Activated gamma-delta T cell treated with Interleukin-2 at 50 U/mL for 16 hours (primary cell): ENCODE results near the gene ZFYVE28.

Experiments
- DNase-seq: peaks from one replicate; pipeline ENCODE4 v3.0.0-alpha.2; 2020

ZFYVE28 gene

GRCh38 chr4:2427383-2428334, 9.2 kb upstream of the ZFYVE28 start:
- DNase-seq = no peak

DNA sequence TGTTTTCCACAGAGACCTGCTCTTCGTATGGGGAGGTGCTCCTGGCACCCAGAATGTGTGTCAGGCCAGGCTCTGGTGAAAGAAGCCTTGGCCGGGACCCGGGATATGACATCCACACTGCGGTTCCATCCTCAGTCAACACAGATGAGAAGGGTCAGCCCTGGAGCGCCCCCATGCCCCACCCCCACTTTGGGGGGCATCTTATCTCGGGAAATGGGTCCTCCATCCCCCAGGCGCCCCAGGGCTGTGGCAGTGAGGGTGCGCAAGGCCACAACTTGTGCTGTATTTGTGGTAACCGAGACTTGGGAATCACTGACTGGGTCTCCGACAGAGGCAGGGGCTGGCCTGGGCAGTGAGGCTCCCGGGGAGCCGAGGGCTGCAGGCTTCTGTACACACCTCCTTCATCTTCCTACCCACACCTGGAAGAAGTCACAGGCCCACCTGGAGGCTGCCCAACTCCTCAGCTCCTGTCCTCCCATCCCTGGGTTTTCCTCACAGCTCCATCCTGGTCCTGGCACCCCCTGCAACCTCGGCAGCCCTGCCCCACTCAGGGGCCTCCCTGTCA, 8.3 kb upstream of the ZFYVE28 start:
- DNase-seq = no peak

DNA sequence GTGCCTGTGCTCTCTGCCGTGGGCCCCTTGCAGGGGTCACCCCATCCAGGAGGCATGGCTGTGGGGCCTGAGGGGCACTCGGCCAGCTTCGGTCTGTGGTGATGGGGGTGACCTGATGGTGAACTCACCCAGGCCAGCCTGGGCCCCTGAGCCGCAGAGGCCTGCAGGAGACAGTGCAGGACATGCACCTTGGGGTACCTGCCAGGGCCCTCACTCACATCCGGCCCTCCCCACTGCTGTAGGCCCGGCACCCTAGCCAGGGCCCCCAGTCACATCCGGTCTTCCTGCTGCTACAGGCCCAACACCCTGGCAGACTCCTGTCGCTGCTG, 7.6 kb upstream of the ZFYVE28 start:
- DNase-seq = no peak

GRCh38 chr4:2425386-2426068, 7.1 kb upstream of the ZFYVE28 start:
- no peak for DNase-seq

DNA sequence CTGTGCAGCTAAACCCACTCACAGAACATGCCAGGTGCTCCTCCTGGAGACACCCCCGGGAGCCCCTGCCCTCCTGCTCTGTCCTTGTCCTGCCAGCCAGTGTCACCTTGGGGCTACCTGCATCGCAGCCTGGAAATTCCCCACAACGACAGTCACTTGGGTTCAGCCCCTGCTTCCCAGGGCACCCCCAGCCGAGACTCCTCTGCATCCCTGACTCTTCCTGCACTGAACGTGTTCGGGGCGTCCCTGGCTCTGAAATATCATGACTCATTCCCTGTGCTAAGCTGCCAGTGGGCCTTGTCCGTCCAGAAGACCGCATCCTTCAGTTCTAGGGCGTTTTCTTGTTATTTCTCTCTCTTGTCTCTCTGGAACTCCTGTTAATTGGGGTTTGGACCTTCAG, 6.1 kb upstream of the ZFYVE28 start:
- DNase-seq = no peak

DNA sequence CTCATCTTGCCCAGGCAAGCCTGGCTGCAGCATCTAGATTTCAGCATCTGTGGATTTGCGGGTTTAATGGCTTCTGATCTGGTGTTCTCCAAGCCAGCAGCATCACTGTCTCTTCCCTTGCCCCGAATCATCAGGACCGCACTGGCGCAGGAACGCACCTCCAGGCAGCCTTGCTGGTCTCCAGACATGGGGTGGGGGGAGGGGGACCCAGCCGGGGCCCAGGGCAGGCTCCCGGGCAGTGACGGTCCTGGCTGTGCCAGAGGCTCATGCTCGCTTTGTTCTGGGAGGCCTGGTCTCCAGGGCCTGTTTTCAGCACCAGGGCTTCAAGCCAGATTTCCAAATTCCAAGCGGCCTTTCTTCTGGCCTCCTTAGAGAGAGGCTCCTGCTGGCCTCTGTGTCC, 5.2 kb upstream of the ZFYVE28 start:
- DNase-seq = no peak

GRCh38 chr4:2423066-2423465, 4.6 kb upstream of the ZFYVE28 start:
- no peak for DNase-seq

DNA sequence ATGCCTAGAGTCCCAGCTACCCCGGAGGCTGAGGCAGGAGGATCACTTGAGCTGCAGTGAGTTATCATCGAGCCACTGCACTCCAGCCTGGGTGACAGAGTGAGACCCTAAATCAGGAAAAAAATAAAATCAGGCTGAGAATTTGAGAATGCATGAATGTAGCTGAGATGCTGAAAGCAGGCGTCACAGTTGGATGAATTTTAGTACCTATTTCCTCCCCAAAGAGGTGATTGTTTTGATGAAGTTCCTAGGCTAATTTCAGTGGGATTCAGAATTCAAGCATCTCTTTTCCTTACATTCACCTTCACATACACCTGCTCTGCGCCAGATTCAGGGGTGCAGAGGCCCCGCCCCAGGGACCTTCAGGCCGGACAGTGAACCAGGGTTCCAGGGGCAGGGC, 3.5 kb upstream of the ZFYVE28 start:
- no peak for DNase-seq

- DNase-seq = no peak
These were observed 1.4 kb upstream of the ZFYVE28 start for GRCh38 chr4:2419814-2420213.

DNA sequence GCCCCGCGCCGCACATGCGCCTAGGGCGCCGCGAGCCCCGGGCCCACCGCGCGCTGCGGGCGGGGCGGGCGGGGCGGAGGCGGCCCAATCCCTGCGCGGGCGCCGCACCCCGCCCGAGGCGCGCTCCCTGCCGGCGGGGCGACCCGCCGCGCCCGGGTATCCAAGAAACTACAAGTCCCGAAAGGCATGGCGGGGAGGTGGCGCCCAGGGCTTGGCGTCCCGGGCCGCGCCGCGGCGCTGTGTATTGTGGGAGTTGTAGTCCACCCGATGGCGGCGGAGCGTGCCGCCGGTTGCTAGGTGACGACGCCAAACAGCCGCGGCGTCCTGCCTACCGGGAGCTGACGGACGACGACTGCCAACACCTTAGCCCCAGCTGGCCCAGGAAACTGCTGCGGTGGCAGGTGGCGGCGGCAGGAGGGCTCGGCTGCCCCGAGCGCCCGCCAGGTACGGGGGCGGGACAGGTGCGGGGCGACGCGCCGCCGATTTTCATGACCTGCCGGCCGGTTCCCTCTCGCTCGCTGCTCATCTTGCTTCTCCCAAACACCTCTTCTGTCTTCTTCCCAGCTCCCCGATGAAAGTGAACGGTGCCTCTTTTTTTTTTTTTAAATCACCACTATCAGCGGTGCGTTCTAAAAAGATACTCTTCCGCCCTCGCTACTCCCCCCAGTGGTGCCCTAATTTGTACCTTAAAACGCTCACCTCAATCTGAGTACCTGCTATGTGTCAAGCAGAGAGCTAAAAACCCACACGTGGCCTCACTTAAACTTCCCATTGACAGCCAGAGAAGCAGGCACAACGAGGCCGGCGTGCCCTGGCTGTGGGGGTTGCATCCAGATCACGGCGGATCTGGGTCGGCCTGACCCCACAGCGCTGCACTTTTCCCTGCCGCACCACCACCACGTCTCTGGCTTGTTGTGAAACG, 466 bp upstream of the ZFYVE28 start, which contains the start of gene CFAP99:
CFAP99 (plus strand) TSS at position 306 of the 922 bp plus-strand sequence.
- DNase-seq = peak; percentile 98

DNA sequence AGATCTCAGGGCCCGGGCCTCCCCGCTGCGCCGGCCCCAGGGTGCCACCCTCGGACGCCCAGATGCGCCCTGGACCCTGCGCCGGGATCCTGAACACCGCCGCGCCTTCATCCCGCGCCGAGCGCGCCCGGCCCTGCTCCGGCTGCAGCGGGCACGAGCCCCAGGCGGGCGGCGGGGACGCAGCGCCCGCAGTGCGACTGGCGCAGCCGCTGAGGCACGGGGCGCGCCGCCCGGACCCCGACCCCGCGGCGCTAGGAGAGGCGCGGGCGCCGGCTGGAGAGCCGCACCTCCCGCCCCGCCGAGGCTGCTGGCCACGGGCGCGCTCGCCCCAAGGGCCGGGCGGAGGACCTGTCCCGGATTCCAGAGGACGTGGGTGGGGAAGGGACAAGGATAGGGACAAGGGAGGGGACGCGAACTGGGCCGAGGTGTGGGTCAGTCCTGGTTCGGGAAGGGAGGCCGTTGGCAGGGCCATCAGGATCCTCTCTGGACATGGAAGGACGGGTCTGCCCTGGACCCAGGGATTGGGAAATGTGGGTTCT, 1.1 kb downstream of the ZFYVE28 start:
- DNase-seq = no peak

- DNase-seq = no peak
These were observed 1.8 kb downstream of the ZFYVE28 start for GRCh38 chr4:2416564-2417225.

DNA sequence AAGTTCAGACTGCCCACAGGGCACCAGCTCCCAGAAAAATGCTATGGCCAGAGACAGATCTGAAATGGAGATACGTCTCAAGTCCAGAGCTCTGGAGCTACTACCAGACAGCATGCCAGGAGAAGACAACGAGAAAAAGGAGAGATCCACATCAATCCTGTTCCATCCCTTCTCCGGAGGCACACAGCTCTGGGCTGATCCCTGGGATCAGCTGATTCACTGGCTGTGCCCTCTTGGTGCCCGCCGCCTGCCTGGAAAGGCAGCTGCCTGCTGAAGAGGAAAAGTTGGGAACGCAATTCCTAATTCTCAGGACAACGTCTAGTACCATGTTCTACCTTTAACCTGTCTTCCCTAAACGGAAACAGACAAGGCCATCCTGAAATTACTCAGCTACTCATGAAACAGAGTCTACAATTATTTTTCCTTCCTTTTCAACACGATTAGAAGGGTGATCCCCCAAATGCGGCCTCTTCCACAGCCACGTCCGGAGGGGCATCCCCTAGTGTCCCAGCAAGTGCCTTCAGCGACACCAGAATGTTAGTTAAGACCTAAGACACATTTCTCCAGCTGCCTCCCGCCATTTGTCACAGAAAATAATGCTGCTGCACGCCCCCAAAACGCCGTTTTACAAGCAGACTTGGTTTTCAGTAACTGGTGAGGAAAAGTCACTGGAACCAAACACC, 2.4 kb downstream of the ZFYVE28 start:
- DNase-seq = no peak

- no peak for DNase-seq
These were observed 3.2 kb downstream of the ZFYVE28 start for GRCh38 chr4:2415213-2415612.

DNA sequence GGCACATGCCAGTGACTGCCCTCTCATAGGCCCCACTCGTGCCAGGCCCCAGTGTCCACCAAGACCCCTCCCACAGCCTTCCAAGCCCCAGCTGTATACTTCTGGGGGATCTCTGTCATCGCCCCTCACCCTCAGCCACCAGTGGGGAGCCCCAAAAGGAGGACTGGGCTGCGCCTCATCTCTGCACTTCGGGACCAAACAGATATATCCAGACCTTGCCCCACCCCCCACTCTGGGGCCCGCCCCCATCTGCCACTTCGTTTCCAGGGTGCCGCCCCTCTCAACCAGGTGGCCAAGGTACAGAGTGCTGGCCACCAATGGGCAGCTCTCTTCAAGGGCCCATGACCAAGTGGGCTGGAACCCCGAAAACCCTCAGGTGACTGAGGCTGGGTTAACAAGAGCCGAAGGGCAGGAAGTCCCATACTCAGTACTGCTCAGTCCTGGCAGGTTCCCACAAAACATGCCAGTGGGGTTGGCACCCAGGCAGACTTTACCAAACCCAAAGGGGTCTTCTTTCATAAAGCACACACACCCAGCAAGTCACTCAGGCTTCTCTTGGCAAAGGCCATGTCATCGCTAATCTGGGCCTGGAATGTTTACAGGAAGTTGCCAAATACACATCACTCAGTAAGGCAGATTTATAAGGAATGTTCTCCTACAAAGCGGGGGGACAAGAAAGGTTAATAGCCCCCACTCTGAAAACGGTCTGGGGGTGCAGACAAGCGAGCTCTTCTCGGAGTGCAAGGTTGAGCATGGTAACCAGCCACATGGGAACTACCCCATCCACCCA, 4.4 kb downstream of the ZFYVE28 start:
- no peak for DNase-seq

DNA sequence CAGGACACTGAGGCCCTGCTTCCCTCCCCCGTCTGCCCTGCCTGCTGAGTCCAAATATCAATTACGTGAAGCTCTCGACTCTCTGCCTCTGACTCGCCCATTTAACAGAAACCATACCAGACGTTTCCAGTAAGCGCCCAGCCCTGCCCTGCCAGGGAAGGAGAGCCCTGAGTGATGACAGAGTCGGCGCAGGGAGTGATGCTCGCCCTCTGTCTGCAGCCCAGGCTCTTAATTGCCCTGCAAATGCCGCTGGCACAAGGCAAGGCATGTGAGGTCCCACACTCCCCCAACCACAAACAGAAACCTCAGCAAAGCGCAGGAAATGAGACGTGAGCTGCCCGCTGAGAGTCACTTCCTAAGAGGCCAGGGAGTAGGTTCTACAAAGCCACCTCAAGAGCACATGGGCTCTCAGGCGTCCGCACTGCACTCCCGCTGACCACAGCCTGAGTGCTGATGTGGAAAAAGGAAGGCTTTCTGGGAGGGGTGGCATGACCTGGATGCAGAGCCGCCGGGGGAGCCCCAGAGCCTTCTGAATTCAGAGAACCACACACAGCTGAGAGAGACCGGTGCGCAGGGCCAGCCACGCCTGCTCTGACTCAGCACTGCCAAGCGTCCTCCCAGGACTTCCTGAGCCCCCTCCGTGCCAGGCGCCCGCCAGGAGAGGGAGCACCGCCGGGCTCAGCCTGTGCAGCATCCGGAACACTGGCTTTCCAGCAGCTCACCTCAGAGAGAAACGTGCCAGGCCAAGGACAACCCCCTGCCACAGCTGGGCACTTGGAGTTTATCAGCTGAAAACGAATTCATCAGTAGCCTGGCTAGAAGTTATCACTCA, 5.3 kb downstream of the ZFYVE28 start:
- DNase-seq = peak; percentile 88

DNA sequence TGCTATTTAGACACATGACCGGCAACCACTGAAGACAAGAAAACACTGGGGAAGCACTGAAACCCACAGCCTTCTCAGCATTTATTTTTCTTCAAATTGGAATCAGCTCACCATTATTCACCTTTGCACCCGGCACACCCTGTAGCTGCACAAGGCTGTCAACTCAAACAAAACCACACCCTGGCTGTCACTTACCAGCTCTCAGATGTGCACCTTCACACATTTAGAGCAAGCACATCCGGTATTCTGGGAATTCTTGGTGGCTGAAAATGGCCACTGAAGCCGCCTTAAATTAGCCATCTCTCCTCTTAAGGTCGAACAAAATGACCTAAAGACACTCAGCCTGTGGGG, 5.9 kb downstream of the ZFYVE28 start:
- DNase-seq = peak; percentile 64

DNA sequence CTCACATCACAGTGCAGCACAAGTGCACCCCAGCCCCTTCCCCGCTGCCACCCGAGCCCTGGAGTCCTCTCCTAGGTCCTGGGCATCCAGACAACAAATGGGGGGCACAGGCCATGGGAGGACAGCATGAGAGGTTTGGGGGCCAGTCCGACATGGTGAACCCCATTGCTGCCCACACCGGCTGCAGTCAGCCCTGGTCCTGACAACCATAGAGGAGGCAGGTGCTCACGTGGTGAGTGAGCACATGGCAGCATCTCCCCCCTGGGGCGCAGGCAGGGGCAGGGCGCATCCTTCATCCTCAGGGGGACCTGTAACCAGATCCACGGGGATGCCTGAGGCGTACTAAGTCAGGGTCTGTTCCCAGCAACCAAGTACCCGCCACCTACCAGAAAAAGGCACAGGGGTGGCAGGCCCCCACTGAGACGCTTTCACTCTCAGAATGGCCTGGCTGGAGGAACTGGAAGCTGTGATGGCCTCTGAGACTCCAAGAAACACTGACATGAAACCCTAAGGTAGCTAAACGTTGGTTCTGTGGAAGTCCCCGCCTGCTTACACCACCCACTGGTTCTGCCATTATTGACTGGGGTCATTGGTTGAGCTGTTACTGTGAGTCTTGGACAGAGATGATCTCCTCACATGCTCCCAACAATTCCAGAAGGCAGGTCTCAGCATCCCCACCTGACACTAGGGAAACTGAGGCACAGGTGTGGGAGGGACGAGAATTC, 6.5 kb downstream of the ZFYVE28 start:
- DNase-seq = no peak

GRCh38 chr4:2409381-2409783, 9.1 kb downstream of the ZFYVE28 start:
- DNase-seq = no peak
